Erythroblast (primary cell): Measurements from ENCODE around the gene SORCS3.

ENCODE experiments used
- GATA1 ChIP-seq: IDR thresholded peaks from 2 replicates; pipeline ENCODE4 v1.6.1; 2011; ENCODE audit warnings: low read depth, mild to moderate bottlenecking, control low read depth, low read length, moderate library complexity
- POLR2A ChIP-seq: IDR thresholded peaks from 2 replicates; pipeline ENCODE4 v1.6.1; 2011; ENCODE audit warnings: mild to moderate bottlenecking, low read length

DNA sequence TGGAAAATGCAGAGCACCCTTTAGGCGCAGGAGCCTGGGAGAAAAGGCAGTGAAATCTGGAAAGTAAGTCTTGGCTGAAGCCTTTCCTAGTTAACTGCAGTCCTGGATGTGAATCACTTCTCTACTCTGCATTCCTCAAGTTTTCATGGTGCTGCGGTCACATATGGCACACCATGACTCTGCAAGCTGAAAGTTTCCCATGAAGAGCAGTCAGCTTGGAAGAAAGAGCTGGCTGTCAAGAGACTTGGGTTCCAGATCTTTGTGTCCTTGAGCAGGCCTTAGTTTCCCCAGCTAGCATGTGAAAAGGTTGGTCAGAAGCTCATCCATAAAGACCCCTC, 548.3 kb downstream of the SORCS3 start:
- no peak for TF ChIP-seq POLR2A
- no peak for TF ChIP-seq GATA1
